HG02885 (cell line): ENCODE results near the gene TP53TG5.

Experiments
- ATAC-seq: cut with Tn5 transposase; IDR thresholded peaks from one replicate; pipeline ENCODE4 v1.9.1; 2021; ENCODE audit warnings: mild to moderate bottlenecking; ENCODE audit not compliant: unreplicated experiment, poor library complexity

The TP53TG5 gene

DNA sequence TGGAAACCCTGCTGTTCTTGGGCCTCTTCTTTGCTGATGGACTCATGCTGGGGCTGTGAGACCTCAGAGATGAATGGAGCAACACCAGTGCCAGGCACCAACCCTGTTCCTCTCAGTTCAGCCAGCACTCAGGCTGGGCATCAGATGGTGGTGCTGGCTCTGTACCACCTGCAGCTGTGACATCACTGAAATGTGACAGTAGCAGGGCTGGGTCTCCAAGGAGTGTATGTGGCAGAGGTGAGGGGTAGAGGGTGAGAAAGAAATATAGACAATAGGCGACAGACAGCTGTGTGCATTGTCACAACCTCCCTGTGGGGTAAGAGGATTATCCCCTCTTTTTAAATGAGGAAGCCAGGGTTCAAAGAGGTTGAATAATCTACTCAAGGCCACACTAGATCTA, at the start of gene TP53TG5:
TP53TG5 (minus strand) TSS at position 135 of the 400 bp plus-strand sequence; CDS start at position 46, 89 bp downstream.
- no peak for ATAC-seq

DNA sequence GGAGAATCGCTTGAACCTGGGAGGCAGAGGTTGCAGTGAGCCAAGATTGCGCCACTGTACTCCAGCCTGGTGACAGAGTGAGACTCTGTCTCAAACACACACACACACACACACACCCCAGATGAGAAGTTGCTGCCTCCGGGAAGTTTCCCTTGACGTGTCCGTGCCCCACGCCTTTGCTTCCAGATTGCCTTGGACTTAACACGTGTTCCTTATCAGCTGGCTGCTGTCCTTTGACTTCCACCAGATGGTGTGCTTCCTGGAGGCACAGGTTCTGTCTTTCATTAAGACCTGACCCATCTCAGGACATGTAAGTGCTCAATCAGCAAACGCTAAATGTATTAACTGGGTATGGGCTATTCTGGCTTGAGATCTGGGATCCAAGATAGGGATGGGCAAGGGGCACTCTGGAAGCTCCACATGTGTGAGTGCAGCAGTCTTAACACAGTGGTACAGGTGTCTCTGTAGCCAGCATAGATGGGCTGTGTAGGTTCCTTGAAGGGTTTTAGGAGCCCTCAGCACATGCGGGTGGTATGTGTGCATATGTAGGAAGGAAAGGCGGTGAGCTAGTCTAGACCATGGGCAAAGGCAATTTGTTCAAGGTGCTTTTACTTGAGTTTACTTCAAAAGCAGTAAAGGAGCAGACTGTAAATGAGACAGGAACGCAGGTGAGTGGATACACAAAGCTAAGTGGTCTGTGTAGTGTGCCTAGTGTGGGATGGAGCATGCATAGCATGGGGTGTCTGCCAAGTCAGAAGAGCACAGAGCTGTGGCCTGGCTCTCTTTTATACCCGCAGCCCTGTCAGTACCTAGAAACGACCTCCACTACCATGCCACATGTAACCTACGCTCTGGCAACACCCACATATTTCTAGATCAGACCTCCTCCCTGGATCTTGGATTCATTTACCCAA, 49.4 kb upstream of the TP53TG5 start:
- no peak for ATAC-seq

DNA sequence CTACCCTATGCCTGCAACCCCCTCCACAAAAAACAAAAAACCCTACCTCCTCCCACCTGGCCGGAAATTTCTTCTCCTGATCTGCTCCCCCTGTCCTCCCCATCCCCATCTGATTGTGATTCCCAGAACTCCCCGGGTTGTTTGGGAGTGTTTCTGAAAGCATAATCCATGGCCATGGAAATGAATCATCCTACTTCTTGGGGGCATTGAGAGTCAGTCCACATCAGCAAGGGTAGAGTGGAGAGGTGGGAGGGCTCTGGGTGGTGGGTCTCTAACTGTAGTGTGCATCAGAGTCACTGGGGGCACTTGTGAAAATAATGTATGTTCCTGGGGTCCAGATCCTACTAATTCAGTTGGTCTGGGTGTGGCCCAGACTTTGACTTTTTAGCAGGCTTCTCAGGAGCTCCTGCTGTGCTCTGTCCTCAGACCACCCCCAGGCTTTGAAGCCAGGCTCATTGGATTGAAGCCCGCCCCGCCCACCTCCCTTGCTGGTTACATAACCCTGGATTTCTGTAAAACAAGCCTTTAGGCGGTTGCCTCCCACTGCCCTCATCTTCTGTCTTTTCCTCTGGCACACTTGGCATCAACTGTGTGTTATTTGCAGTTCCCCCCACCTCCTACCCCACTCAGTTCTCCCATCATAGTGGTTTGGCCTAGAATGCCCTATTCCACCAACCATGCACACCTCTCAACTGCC, 48.3 kb upstream of the TP53TG5 start:
- ATAC-seq: no peak

DNA sequence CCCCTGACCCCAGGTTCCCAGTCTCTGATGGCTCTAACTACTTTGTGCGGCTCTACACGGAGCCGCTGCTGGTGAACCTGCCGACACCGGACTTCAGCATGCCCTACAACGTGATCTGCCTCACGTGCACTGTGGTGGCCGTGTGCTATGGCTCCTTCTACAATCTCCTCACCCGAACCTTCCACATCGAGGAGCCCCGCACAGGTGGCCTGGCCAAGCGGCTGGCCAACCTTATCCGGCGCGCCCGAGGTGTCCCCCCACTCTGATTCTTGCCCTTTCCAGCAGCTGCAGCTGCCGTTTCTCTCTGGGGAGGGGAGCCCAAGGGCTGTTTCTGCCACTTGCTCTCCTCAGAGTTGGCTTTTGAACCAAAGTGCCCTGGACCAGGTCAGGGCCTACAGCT, 47.4 kb upstream of the TP53TG5 start:
- no peak for ATAC-seq

DNA sequence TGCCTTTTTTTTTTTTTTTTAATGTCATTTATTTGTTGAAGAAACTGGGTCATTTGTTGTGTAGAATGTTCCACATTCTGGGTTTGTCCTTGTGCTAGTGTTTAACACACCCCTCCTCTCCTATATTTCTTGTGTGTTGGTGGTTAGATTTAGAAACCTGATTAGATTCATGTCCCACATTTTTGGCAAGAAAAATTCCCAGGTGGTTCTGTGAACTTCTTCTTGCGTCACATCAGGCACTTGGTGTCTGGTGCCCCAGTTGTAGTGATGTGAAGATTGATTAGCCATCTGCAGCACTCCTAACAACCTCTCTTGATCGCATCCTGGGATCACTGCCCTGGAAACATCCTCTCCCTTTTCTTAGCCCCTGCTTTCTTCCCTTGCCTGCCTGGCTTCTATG, 45.6 kb upstream of the TP53TG5 start:
- ATAC-seq: no peak

DNA sequence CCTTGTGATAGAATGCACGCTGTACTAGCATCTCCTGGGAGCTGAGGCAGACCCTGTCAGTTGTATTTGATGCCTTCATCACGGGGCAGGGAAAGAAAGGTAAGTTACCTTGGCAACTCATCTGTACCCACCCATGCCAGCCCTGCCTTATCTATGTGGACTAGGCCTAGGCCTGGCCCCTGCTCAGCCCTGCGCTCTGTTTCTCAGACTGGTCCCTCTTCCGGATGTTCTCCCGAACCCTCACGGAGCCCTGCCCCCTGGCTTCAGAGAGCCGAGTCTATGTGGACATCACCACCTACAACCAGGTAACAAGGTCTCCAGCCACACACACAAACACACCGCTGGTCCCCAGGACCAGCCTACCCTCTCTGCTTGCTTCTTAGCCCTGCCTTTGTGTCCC, 42.0 kb upstream of the TP53TG5 start:
- no peak for ATAC-seq

DNA sequence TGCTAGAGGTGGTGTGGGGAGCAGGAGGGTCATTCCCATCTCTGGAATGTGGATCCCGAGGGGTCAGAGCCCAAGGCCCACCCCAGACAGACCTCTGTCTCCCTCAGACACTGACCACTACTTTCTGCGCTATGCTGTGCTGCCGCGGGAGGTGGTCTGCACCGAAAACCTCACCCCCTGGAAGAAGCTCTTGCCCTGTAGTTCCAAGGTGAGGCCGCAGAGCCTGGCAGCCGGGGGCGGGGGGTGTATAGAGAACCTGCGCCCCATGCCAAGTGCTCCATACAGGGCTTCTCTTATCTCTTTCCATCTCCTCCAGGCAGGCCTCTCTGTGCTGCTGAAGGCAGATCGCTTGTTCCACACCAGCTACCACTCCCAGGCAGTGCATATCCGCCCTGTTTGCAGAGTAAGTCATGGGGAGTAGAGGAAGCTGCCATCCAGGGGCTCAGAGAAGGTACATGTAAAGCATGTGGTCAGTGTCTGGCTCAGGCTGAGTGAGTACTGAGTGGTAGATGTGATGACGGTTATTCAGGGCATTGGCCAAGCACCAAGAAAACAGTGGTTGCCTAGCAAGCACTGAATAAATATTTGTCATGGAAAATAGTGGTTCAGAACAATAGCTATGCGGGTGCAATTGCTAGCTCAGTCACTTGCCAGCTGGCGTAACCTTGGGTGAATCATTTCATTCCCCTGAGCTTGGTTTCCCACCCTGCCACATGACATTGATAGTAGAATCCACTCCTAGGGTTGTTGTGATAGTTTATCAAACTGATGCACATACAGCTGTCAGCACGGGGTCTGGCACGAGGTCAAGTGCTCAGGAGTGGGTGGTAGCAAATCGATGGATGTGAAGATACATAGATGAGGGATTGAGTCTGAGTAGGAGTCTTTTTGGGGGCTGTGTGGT, 41.3 kb upstream of the TP53TG5 start:
- peak; percentile 72 for ATAC-seq

DNA sequence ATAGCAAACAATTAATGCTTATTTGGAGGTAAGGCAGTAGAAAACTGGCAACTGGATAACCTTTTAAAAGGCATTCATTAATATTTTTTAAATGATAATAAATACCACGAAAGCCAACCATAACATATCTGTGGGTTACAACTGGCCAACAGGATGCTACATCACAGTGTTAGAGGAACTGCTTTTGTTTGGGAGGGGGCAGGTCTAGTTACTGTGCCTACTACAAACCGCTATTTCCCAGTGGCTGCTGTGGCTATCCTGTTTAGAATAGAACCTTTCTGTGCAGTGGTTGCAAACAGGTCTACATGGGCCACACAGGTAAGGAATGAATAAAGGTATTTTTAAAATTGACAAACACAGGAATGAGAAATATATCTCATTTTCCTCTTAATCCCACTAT, 38.8 kb upstream of the TP53TG5 start:
- ATAC-seq: no peak

DNA sequence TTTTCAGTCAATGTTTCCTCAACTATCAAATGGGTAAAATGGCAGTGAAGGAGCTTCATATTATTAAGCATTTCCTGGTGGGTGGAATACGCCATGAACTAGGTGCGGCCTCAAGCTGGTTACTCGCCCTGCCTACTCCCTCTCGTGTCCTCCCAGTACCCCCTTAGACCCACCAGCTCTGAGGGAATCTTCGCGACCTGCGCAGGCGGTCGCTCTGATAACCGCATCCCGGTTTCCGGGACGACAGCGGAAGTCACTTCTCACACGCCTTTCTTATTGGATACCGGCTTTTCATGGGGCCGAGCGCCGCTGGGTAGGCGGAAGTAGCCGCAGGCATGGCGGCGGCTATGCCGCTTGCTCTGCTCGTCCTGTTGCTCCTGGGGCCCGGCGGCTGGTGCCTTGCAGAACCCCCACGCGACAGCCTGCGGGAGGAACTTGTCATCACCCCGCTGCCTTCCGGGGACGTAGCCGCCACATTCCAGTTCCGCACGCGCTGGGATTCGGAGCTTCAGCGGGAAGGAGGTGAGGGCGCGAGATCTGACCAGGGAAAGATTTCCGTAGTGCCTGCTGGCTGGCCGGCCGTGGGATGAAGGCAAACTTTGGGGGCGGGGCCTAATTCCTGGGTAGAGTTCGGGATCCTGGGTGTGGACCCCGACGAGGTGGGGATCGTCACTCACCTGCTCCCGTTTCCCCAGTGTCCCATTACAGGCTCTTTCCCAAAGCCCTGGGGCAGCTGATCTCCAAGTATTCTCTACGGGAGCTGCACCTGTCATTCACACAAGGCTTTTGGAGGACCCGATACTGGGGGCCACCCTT, 37.9 kb upstream of the TP53TG5 start, which contains the start of gene PIGT:
PIGT (plus strand) TSS at position 320 of the 816 bp plus-strand sequence; CDS start at position 336, 16 bp downstream.
- ATAC-seq: peak; percentile 78

DNA sequence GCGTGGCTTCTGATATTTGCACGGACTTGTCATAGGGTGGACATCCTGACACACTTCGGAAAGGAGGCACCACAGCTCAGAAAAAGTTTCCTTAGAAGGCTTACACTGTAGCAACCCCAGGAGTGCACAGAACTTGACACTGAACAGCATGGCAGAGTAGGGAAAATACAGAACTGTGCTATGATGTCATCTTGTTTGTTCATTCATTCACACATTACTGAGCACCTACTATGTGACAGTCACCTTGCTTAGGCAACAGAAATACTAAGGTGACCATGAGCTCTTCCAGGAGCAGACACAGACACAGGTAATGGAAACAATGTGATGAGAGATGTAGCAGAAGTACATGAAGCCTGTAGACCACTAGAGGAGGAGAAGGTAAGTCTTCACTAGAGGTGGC, 35.4 kb upstream of the TP53TG5 start:
- no peak for ATAC-seq

DNA sequence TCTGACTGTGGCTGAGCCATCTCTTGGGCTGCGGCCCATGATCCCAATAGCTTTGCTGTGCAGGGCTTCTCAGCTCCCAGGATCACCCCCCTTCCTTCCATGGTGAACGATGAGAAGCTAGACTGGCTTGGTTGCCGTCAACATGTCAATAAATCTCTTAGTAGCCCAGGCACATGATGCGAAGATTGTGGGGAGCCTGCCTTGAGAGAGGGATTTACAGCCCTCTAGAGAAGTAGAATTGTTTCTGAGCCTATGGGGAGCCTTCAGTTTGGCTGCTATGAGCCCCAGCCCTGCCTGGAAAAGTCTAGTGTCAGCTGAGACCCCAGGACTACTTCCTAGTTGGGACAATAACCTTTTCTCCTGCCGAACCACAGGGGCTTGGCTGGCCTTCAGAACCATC, 34.5 kb upstream of the TP53TG5 start:
- ATAC-seq: no peak

DNA sequence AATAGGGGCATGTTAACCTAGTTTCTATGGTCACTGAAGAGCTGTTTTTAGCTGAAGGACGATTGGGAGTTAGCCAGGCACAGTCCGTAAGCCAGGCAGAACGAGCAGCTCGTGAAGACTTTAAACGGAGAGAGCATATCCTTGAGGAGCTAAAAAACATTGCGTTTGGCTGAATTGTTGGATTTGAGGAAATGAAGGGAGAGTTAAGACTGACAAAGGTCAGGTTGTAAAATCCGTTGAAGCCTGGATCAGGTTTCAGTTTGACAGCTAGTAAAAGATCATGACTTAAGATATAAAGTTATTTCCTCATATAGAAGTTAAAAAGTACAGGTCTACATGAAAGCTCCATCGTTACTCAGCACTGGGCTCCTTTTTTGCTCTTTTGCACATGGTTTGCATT, 32.8 kb upstream of the TP53TG5 start:
- no peak for ATAC-seq

DNA sequence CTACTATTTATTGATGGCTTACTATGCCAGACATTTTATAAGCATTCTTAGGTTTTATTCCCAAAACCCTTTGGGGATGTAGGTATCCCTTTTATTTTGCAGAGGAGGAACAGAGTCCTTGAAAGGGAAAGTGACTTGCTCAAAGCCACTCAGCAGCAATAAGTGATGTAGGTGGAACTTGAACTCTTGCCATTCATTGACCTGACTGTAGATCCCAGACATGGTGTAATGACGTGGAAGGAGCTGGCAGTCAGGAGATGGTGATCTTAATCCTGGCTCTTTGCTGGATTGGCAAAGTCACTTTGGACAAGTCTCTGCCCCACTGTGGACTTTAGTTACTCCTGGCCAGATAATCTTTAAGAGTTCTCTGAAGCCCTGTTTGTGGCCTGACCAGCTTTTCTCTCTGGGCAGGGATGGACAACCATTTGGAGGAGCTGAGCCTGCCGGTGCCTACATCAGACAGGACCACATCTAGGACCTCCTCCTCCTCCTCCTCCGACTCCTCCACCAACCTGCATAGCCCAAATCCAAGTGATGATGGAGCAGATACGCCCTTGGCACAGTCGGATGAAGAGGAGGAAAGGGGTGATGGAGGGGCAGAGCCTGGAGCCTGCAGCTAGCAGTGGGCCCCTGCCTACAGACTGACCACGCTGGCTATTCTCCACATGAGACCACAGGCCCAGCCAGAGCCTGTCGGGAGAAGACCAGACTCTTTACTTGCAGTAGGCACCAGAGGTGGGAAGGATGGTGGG, 31.6 kb upstream of the TP53TG5 start:
- no peak for ATAC-seq

DNA sequence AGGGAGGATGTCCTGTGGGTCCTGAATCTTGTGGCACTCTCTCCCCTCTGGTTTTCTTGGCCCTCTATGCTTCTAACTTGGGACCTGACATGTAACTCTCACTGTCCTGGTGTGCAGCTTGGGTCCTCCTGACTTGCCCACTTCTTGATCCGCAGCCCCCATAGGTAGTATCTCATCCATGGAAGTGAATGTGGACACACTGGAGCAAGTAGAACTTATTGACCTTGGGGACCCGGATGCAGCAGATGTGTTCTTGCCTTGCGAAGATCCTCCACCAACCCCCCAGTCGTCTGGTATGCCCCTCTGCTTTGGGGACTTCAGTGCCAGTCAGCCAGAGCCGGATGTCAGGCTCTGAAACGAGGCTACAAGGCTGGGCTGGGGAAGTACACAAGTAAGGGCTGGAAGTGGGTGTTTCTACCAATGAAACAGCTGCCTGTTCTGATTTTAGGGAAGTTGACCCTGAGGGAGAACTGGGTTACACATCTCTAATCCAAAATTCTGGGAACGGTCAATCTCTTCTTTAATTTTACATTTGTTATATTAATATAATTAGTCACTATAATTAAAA, 30.6 kb upstream of the TP53TG5 start:
- no peak for ATAC-seq

DNA sequence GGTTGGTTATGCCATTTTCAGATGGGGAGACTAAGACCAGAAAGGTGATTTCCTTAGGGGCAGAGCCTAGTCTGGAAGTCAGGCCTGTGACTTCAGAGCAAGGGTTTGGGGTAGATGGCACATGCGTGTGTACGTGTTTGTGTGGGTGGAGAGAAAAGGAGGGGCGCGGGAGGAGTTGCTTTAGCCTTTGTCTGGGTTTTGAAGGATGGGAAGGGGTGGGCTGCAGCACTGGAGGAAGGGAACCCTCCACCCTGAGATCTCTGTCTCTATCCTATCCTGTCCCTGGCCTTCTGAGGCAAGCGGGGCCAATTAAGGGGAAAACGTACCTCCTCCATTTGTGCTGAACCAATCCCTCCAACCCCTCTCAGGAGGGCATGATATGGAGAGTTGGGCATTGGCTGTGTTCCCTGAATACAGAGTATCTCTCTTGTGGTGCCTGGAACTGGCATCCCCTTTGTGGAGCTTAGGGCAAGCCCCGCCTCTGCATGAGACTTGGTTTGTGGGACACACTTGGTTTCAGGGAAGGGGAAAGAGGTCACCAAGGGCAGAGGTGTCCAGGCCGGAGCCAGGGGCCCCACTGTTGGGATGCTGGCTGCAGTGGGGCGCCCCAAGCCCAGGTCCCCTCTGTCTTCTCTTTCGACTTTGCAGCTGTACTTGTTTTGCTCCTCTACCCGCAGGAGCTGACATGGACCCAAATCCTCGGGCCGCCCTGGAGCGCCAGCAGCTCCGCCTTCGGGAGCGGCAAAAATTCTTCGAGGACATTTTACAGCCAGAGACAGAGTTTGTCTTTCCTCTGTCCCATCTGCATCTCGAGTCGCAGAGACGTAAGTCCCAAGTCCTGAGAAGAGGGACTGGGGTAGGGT, 29.9 kb upstream of the TP53TG5 start, which contains the start of gene DBNDD2:
DBNDD2 (plus strand) TSS at position 507 of the 863 bp plus-strand sequence; CDS start at position 686, 179 bp downstream.
- ATAC-seq: no peak

DNA sequence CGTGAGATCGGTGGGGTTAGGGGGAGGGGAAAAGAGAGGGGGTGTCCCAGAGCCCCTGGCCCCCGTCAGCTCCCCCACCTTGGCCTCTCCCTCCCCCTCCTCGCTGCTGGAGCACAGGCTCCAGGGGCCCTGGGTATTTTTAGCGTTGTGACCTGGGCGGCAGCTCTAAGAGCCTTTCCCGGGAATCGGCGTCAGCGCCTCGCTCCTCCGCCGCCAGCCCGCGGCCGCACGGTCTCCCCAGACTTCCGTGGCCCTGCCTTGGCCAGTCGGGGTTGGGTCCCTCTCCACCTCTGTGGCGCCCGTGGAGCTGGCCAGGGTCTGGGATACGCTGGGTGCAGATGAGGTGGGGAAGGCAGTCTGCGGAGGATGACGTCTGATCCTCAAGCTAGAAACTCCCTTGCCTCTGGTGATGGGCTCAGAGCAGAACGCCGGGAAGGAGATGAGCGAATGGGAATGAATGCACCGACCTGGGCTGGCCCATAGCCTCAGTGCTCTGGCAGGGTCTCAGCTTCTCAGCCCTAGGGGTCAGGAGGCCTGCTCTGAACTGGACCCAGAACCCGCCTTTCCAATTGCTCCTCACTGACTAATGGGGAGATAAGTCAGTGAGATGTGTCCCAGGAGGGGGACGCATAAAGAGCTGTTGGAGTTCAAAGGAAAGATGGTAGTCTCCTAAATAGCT, 29.1 kb upstream of the TP53TG5 start:
- ATAC-seq: no peak
